Activated CD4-positive, alpha-beta memory T cell treated with anti-CD3 and anti-CD28 coated beads, Interleukin-2, amount 10 ng/mL, durations not matched to agents 7 days and 5 days (primary cell): ENCODE measurements around the gene RSPH9. TPM values are rescaled to one million over a fixed set of nuclear protein-coding genes. Genes with fewer than 3 reads are reported as not detected.
A peak's percentile ranks its signal among the peaks of the same experiment; 100 is the strongest.
"Not testable (repeated sequence)": the region's sequence is repeated elsewhere in the genome, so short reads cannot be mapped to it uniquely, and the experiment has no call there.

Source experiments
- CTCF ChIA-PET: fragments of 350-600 bp; sonication (Branson Sonifier 250); formaldehyde crosslinking; loops from one replicate; lab custom pipeline; 2021; ENCODE audit warnings: antibody characterized with exemption, inconsistent platforms; lab: Charles Lee
- POLR2A ChIA-PET: fragments of 350-600 bp; sonication (Branson Sonifier 250); formaldehyde crosslinking; loops from one replicate; lab custom pipeline; 2021; ENCODE audit warnings: antibody characterized with exemption; lab: Charles Lee
- DNase-seq: peaks from one replicate; pipeline ENCODE4 v3.0.0-alpha.2; 2020
- H3K27ac Mint-ChIP-seq: one replicate; pipeline ENCODE4 v1.8.0; 2021; ENCODE audit warnings: mild to moderate bottlenecking, mixed read lengths
- H3K27me3 Mint-ChIP-seq: one replicate; pipeline ENCODE4 v1.8.0; 2021; ENCODE audit warnings: mixed read lengths
- H3K36me3 Mint-ChIP-seq: one replicate; pipeline ENCODE4 v1.8.0; 2021; ENCODE audit warnings: low read depth, mixed read lengths
- H3K4me1 Mint-ChIP-seq: one replicate; pipeline ENCODE4 v1.8.0; 2021; ENCODE audit warnings: mixed read lengths
- H3K4me3 Mint-ChIP-seq: one replicate; pipeline ENCODE4 v1.8.0; 2021; ENCODE audit warnings: mild to moderate bottlenecking, mixed read lengths
- H3K9me3 Mint-ChIP-seq: one replicate; pipeline ENCODE4 v1.8.0; 2021; ENCODE audit warnings: mixed read lengths
- total RNA-seq, 2 experiments: library from RNA; stranded (reverse); gene quantifications; one replicate each; pipeline ENCODE4 v1.2.3, GENCODE V29; 2021

Gene RSPH9
- total RNA-seq, 2 experiments from 2014 or later: not detected

DNA sequence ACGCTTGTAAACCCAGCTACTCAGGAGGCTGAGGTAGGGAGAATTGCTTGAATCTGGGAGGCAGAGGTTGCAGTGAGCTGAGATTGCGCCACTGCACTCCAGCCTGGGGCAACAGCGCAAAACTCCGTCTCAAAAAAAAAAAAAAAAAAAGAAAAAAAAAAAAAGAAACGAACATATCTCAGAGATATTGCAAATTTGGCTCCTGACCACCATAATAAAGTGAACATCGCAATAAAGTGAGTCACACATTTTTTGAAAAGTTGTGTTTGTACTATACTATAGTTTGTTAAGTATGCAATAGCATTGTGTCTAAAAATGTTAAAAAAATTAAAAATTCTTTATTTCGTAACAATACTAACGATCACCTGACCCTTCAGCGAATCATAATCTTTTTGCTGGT, 13.3 kb downstream of the RSPH9 start:
- Mint-ChIP-seq H3K36me3 (no peaks in the 10 kb centered on the region), H3K4me1 (peaks cover 13% of the 10 kb centered on the region), H3K27me3 (peaks cover 9% of the 10 kb centered on the region), H3K27ac (no peak overlapping the region), H3K4me3 (no peak overlapping the region), H3K9me3 (peaks cover 4% of the 10 kb centered on the region)
- no peak for DNase-seq
- ChIA-PET CTCF (no interaction called here), POLR2A (no interaction called here)

DNA sequence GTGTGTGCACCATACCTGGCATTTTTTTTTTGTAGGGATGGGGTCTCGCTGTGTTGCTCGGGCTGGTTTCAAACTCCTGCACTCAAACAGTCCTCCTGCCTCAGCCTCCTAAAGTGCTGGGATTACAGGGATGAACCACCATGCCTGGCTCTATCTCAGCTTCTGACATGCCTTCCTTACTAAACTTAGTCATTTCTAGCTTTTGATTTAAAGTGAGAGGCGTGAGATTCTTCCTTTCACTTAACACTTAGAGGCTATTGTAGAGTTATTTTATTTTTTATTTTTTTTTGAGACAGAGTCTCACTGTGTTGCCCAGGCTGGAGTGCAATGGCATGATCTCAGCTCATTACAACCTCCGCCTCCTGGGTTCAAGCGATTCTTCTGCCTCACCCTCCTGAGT, 18.1 kb downstream of the RSPH9 start:
- not testable (repeated sequence) for H3K36me3 Mint-ChIP-seq, H3K9me3 Mint-ChIP-seq, H3K4me3 Mint-ChIP-seq, H3K27ac Mint-ChIP-seq, DNase-seq
- Mint-ChIP-seq H3K27me3 (peaks cover 16% of the 10 kb centered on the region), H3K4me1 (peaks cover 20% of the 10 kb centered on the region)
- ChIA-PET CTCF (interaction anchor here (0.6 to 1.4 kb wide), 2 partner anchors 106 to 571 kb away, joined by 3 to 8 read pairs; no protein-coding TSS in a partner anchor), POLR2A (interaction anchor here (1.8 kb wide), 1 partner anchor 33 kb away, joined by 7 read pairs; the partner anchor contains the start of gene GTPBP2)

DNA sequence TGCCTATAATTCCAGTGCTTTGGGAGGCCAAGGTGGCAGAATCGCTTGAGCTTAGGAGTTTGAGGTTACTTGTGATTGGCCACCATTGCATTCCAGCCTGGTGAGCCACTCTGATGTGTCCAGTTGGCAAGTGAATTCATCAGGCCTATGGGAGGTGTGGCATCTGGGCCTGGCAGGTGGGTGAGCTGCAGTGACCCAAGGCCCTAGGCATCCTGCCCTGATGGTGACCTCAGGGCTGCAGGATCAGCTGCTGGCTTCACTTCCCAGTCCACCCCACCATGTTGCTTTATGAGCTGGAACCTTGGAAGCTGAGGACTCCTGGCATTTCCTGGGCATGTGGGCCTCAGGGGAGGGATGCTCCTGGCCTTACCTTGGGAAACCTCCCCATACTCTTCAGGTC, 20.5 kb downstream of the RSPH9 start:
- ChIA-PET CTCF (interaction anchor here (1.2 to 2.3 kb wide), 3 partner anchors 12 to 414 kb away, joined by 3 to 15 read pairs (median 11); partner anchors contain the start of gene MAD2L1BP), POLR2A (interaction anchor here (1.0 to 3.4 kb wide), 4 partner anchors 9 to 410 kb away, joined by 3 to 10 read pairs (median 4); partner anchors contain the start of gene MAD2L1BP)
- H3K9me3 Mint-ChIP-seq: peaks cover 4% of the 10 kb centered on the region
- no peak for DNase-seq
- H3K4me1 Mint-ChIP-seq: peaks cover 45% of the 10 kb centered on the region
- H3K36me3 Mint-ChIP-seq: peaks cover 4% of the 10 kb centered on the region
- H3K27me3 Mint-ChIP-seq: peaks cover 12% of the 10 kb centered on the region
- no peak overlapping the region for H3K27ac Mint-ChIP-seq
- H3K4me3 Mint-ChIP-seq: no peak overlapping the region

DNA sequence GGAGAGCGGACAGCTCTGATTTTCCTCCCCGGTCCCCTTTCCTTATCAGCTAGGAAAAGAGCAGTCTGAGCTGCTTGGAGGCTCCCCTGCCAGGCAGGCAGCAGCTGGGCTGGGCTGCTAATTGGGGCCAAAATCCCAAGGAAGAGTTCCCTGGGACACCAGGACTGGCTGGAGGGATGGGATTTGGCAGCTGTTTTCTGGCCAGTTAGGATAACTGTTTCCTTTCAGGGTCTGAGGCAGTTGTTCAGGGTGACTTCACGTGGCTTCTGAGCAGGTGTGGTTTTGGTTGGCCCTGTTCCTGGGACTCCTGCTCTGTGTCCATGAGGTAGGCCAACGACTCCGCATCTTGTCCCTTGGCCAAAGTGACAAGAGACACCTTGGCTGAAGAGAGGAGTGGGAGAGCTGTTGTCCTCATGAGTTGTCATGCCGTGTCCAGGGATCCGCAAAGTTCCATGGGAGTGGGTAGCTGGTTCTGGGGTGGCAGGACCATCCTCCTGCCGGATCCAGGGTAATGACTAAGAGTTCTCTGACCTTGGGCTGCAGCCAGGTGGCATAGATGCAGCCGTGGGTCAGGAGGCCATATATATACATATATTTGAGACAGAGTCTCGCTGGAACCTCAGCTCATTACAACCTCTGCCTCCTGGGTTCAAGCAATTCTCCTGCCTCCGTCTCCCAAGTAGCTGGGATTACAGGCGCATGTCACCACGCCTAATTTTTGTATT, 21.5 kb downstream of the RSPH9 start:
- Mint-ChIP-seq H3K4me3 (no peak overlapping the region), H3K36me3 (peaks cover 11% of the 10 kb centered on the region), H3K9me3 (no peaks in the 10 kb centered on the region), H3K4me1 (peaks cover 54% of the 10 kb centered on the region), H3K27me3 (peaks cover 7% of the 10 kb centered on the region), H3K27ac (no peak overlapping the region)
- DNase-seq: no peak
- CTCF ChIA-PET: interaction anchor here (0.5 to 3.6 kb wide), 10 partner anchors 13 to 413 kb away, joined by 3 to 22 read pairs (median 8); partner anchors contain the start of genes MAD2L1BP, MRPS18A and VEGFA
- POLR2A ChIA-PET: interaction anchor here (0.7 to 3.4 kb wide), 5 partner anchors 10 to 409 kb away, joined by 3 to 10 read pairs (median 4); partner anchors contain the start of genes GTPBP2 and MAD2L1BP

DNA sequence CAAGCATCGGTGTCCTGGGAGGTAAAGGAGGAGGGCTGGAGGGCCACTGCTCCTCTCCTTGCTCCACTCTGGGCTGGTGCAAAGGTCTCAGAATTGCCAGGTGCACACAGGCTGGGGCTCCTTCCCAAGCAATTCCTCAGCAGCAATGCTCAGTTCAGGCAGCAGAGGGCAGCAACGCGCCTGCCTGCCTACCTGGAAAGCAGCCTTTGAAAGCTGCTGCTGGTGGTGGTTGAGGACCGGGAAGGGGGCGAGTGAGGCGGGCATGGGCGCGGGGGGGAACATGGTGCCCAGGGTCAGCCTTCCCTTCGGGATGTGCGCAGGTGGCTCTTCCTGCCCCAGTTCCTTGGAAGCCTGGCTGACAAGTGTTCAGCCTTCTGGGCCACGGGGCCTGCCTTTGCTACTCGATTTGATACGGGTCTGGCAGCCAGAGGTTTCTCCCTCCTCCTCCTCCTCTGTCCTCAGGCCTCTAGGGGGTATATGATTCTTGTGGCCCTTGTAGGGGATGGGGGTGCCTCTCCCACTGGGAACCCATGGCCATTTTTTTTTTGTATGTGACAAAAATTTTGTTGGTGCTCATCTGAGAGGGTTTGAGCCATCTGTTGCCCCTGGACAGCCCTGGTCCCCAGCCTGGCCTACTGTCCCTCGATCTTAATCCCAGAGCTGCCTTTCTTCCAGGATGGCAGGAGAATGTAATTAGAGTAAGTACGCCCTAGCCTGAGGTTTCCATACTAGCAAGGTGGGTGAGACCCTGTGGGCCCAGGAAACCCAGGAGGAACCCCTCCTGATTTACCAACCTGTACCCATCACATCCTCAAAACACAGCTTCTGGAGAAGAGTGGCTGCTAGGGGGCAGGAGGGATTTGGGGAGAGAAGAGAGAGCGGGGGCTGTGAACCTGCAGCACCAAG, 22.7 kb downstream of the RSPH9 start:
- ChIA-PET CTCF (interaction anchor here (0.8 to 3.7 kb wide), 23 partner anchors 10 to 411 kb away, joined by 3 to 22 read pairs (median 4); partner anchors contain the start of genes GTPBP2, MAD2L1BP, MRPS18A and VEGFA), POLR2A (interaction anchor here (0.6 to 1.4 kb wide), 5 partner anchors 31 to 412 kb away, joined by 3 to 9 read pairs (median 3); partner anchors contain the start of gene GTPBP2)
- H3K27ac Mint-ChIP-seq: no peak overlapping the region
- peaks cover 19% of the 10 kb centered on the region for H3K36me3 Mint-ChIP-seq
- H3K9me3 Mint-ChIP-seq: no peaks in the 10 kb centered on the region
- peaks cover 46% of the 10 kb centered on the region for H3K4me1 Mint-ChIP-seq
- peaks cover 7% of the 10 kb centered on the region for H3K27me3 Mint-ChIP-seq
- H3K4me3 Mint-ChIP-seq: no peak overlapping the region
- DNase-seq: peak; percentile 82

DNA sequence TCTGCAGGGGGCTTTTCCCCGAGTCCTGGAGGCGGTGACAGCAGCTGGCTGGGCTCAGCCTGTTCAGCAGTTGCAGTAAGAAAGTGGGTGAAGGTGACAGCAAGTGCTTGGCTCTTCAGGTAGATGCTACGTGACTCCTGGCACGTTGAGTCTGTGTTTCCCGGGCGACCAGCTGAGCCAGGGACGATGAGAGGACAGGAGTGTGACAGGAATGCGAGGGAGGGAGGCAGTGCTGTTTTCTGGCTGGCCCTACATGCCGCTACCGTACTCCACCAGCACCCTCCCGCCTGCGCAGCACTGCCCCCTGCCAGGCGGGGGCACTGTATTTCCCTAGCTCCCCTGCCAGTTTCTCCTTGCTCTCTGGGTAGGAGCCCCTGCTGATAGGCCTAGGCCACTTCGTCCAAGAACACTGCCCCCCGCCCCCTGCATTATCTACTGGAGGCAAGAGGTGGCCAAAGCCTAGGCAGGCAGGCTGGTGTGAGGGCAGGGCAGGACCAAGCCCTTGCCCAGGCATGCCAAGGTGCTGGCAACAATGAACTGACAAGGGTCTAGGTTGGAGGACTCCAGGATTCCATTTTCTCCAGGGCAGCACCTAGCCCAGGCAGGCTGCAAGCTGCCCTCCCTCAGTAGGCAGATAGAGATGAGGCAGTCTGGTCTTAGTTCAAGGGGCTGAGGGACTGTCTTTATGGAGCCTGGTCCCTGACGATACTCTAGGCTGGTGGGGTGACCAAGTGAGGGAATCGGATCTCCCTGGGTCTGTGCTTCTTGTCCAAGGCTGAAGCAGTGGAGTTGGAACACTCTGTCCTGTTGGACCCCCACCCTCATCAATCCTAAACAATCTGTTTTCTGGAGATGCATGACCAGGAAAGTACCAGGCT, 23.6 kb downstream of the RSPH9 start:
- no peak overlapping the region for H3K4me3 Mint-ChIP-seq

DNA sequence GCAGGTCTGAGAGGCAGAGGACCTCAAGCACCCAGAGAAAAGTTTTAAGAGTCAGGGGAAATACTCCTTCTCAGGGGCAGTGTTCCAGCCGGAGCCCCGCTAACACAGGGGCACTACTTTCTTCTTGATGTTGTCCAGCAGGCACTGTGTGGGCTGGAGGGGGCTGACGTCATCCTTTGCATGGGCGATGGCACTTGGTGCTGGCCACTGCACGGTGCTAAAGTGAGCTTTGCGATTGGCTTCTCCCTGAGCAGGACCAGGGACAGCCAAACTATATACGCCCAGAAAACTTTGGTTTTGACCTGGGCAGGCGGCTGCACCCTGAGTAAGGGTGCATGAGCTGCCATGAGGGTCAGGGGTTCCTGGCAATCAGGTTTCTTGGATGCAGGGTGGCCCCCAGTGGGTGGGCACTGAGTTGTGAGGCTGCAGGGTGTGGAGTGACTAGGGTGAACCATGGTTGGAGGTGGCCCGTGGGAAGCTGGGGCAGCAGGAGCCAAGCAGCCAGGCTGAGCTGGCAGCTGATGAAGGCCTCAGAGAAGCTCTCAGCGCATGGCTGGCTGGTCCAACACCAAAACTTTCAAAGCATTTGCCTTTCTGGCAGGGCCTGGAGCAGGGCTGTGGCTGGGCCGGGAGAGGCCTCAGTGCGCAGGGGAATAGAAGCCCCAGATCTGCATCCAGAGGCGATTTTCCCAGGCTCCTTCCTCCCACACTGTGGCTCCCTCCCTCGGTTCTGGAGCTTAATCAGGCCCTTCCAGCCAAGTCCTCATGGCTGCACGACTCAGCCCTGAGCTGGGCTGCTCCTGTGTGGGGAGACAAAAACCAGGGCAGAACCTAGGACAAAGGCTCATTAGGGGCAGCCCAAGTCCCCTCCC, 24.4 kb downstream of the RSPH9 start:
- CTCF ChIA-PET: interaction anchor here (1.1 to 3.7 kb wide), 10 partner anchors 16 to 410 kb away, joined by 3 to 22 read pairs (median 8); partner anchors contain the start of genes MRPS18A and VEGFA
- H3K4me3 Mint-ChIP-seq: no peak overlapping the region

More for the DNA sequence above, 23.6 kb downstream of the RSPH9 start:
- Mint-ChIP-seq H3K27me3 (peaks cover 7% of the 10 kb centered on the region), H3K9me3 (no peaks in the 10 kb centered on the region), H3K27ac (peak overlapping the region; percentile 49), H3K4me1 (peaks cover 41% of the 10 kb centered on the region), H3K36me3 (peaks cover 22% of the 10 kb centered on the region)
- CTCF ChIA-PET: interaction anchor here (0.8 to 3.7 kb wide), 19 partner anchors 9 to 410 kb away, joined by 3 to 22 read pairs (median 4); partner anchors contain the start of genes GTPBP2, MRPS18A and VEGFA
- peak; percentile 53 for DNase-seq
- POLR2A ChIA-PET: interaction anchor here (1.1 to 2.2 kb wide), 4 partner anchors 12 to 39 kb away, joined by 3 to 9 read pairs (median 4); partner anchors contain the start of gene GTPBP2

DNA sequence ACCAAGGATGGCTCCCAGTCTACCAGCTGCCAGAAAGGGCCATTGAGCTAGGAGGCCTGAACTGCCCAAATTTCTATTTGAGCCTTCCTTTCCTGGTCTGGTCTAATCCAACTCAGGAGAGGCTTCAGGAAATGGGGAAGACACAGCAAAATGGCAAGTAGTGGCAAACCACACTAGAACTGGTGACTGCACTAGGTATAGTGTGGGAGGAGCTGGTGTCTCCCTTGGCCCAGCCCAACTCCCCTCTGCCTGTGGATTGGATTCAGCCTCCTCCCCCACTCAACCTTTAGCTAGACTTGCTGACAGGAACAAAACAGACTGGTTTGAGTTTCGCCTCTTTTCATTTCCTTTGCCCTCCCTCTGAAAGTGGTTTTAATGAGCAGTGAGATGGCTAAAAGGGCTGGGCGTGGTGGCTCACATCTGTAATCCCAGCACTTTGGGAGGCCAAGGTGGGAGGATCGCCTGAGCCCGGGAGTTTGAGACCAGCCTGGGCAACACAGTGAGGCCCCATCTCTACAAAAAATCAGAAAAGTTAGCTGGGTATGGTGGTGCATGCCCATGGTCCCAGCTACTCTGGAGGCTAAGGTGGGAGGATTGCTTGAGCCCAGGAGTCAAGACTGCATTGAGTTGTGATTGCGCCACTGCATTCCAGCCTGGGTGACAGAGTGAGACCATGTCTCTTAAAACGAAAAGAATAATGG, 25.2 kb downstream of the RSPH9 start:
- ChIA-PET POLR2A (interaction anchor here (0.6 to 2.2 kb wide), 5 partner anchors 11 to 118 kb away, joined by 3 to 23 read pairs (median 5); partner anchors contain the start of genes GTPBP2, MAD2L1BP and MRPS18A), CTCF (interaction anchor here (1.1 to 3.7 kb wide), 9 partner anchors 15 to 409 kb away, joined by 3 to 22 read pairs (median 6); partner anchors contain the start of genes GTPBP2 and MRPS18A)
- Mint-ChIP-seq H3K27ac (peak overlapping the region; percentile 83), H3K4me3 (no peak overlapping the region), H3K9me3 (no peaks in the 10 kb centered on the region), H3K27me3 (peaks cover 1% of the 10 kb centered on the region), H3K4me1 (peaks cover 41% of the 10 kb centered on the region), H3K36me3 (peaks cover 36% of the 10 kb centered on the region)
- DNase-seq: peak; percentile 62

More for the DNA sequence above, 24.4 kb downstream of the RSPH9 start:
- Mint-ChIP-seq H3K36me3 (peaks cover 29% of the 10 kb centered on the region), H3K9me3 (no peaks in the 10 kb centered on the region), H3K27ac (peak overlapping the region; percentile 83), H3K27me3 (peaks cover 6% of the 10 kb centered on the region), H3K4me1 (peaks cover 41% of the 10 kb centered on the region)
- no peak for DNase-seq
- POLR2A ChIA-PET: interaction anchor here (0.6 to 2.2 kb wide), 5 partner anchors 11 to 119 kb away, joined by 3 to 23 read pairs (median 5); partner anchors contain the start of genes GTPBP2, MAD2L1BP and MRPS18A

DNA sequence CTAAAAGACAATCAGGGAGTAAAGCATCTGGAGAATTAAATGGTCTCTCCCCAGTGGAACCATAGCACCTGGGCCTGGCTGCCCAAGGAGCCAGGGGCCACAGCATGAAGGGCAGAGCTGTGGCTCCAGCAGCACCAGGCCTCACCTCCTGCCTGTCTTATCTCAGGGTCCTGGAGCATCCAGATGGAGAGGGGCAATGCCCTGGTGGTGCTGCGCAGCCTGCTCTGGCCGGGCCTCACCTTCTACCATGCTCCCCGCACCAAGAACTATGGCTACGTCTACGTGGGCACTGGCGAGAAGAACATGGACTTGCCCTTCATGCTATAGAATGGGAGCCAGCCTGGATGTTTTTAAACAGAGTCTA, 25.8 kb downstream of the RSPH9 start:
- Mint-ChIP-seq H3K9me3 (no peaks in the 10 kb centered on the region), H3K27me3 (peaks cover 1% of the 10 kb centered on the region), H3K4me1 (peaks cover 41% of the 10 kb centered on the region), H3K27ac (peak overlapping the region; percentile 83), H3K4me3 (no peak overlapping the region), H3K36me3 (peaks cover 38% of the 10 kb centered on the region)
- CTCF ChIA-PET: interaction anchor here (1.1 to 3.7 kb wide), 9 partner anchors 14 to 408 kb away, joined by 3 to 22 read pairs (median 6); partner anchors contain the start of genes GTPBP2 and MRPS18A
- no peak for DNase-seq
- POLR2A ChIA-PET: interaction anchor here (1.3 to 2.2 kb wide), 4 partner anchors 10 to 34 kb away, joined by 3 to 23 read pairs (median 8); partner anchors contain the start of genes MAD2L1BP and MRPS18A
